ENCODE data around the gene RBM47.

- TF ChIP-seq CTCF (IDR thresholded peaks at IDR 0.05) (no peak), POLR2A (IDR thresholded peaks at IDR 0.05) (no peak), POLR2AphosphoS5 (IDR thresholded peaks at IDR 0.05; ENCODE audit: insufficient read depth in 1 of 2, low read depth in 1 of 2) (no peak)
These were observed 137.0 kb downstream of the RBM47 start for GRCh38 chr4:40492691-40493090.

All from vagina (tissue), 2 donors.